Esophagus squamous epithelium (tissue), 5 donors: ENCODE results near the gene EXOC3L2. TPM values are rescaled to one million over a fixed set of nuclear protein-coding genes. Genes with fewer than 3 reads are reported as not detected.

Experiments
- DNase-seq: peaks from one replicate; lab custom pipeline; 2025; lab: John Stamatoyannopoulos, UW
- H3K27ac ChIP-seq, 4 donors: fragments of 200-600 bp; sonication (generic); one replicate each; pipeline ENCODE4 v1.5.1; 2016 to 2019; ENCODE audit warnings: mild to moderate bottlenecking in 1 of 4
- H3K27me3 ChIP-seq, 4 donors: fragments of 200-600 bp; sonication (generic); 1 replicate in 3 of 4; 2 replicates in 1 of 4; pipeline versions ENCODE4 v1.5.1 to v1.6.0; 2017 to 2021; ENCODE audit warnings: antibody characterized with exemption in 1 of 4
- H3K36me3 ChIP-seq, 3 donors: fragments of 200-600 bp; sonication (generic); one replicate each; pipeline ENCODE4 v1.5.1; 2016 to 2019
- H3K4me1 ChIP-seq, 3 donors: fragments of 200-600 bp; sonication (generic); one replicate each; pipeline ENCODE4 v1.5.1; 2017 to 2019
- H3K4me3 ChIP-seq, 4 donors: fragments of 200-600 bp; sonication (generic); 1 replicate in 3 of 4; 2 replicates in 1 of 4; pipeline ENCODE4 v1.5.1; 2016 to 2019; ENCODE audit warnings: mild to moderate bottlenecking in 2 of 4, moderate library complexity in 1 of 4
- H3K9me3 ChIP-seq, 3 donors: fragments of 200-600 bp; sonication (generic); one replicate each; pipeline ENCODE4 v1.5.1; 2016 to 2019
- POLR2A ChIP-seq, 4 donors: fragments of 450-650 bp; IDR thresholded peaks; one replicate each; pipeline ENCODE4 v1.6.1; 2017; ENCODE audit warnings: antibody characterized with exemption in 4 of 4, mild to moderate bottlenecking in 4 of 4, moderate library complexity in 3 of 4
- WGBS, 2 donors: methylation state at CpG; one replicate each; pipeline ENCODE4 v1.1.5; 2018; 5-methylcytosine and 5-hydroxymethylcytosine counted together
- intact Hi-C: fragments of 100-400 bp; cut with DNase I; formaldehyde crosslinking; loops from one replicate; pipeline ENCODE4 v1.15.0; 2022
- total RNA-seq, 4 donors: library from RNA; depleted of rRNA; stranded (reverse); fragments of >200 nt; gene quantifications; one replicate each; pipeline ENCODE4 v1.1.0, GENCODE V29; 2016
- TF ChIP-seq, protein P1 (sequence below), 6 experiments: fragments of 450-650 bp in 4 of 6; fragments of 200-600 bp in 2 of 6; sonication (generic) in 2 of 6; IDR thresholded peaks; one replicate each; pipeline ENCODE4 v1.5.1; 2016 to 2019; ENCODE audit warnings: antibody characterized with exemption in 6 of 6, mild to moderate bottlenecking in 4 of 6, moderate library complexity in 4 of 6
- donor health status: DM: yes; HTN: yes; CAD: no.

The EXOC3L2 gene
- total RNA-seq, 4 donors from 2014 or later, result 0.29 to 1.5 (median 0.80) TPM

DNA sequence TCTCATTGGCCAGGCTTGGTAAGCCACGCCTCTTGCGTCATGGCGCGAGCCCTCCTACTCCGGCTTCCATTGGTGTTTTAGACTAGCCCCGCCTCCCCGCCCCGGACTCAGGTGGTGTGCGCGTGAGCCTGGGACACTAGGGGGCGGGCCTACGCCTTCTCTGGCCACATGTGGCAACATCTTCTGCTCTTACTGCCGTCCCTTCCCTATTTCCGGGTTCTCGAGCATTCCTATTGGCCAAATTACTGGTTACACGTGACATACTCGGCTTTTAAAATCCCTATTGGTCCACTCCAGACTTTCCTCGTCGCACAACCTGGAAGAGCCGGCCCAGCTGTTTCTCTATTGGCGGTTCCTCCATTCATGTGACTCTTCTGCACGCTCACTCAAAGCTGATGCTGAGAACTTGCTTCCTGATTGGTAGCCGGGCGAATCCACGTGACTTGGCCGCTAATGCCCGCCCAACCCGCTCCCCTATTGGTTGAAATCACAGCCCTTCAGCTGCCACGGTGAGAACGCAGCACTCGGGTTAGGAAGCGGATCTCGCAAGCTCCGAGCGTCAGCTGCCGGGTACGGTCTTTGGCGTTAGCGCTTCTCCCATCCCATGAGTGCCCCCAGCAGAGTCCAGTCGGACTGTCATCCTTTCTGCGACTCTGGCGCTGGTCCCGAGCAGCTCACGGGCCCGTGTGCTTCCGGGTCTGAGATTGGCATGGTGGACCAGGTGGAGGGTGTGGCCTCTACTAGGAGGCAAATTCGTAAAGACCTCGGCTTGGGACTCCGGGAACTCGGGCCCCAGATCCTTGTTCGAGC, 66.7 kb downstream of the EXOC3L2 start, which contains the start of gene BLOC1S3:
Gene BLOC1S3, plus strand, starts transcription at position 523 of the 810 bp plus-strand sequence. CDS start 513 bp downstream, outside the sequence.
- Histone ChIP-seq H3K36me3 (peaks cover 0 to 17% (median 3%) of the 10 kb centered on the region in 3 donors), H3K4me3 (peak within 1 kb of the TSS; percentile 70 to 94 (median 86)), H3K9me3 (no peaks in the 10 kb centered on the region), H3K27me3 (no peaks in the 10 kb centered on the region), H3K27ac (peak within 1 kb of the TSS; percentile 95 to 99 (median 98)), H3K4me1 (peaks cover 26 to 66% (median 28%) of the 10 kb centered on the region in 3 donors)
- peak; percentile 100 for DNase-seq
- TF ChIP-seq, protein P1, sequence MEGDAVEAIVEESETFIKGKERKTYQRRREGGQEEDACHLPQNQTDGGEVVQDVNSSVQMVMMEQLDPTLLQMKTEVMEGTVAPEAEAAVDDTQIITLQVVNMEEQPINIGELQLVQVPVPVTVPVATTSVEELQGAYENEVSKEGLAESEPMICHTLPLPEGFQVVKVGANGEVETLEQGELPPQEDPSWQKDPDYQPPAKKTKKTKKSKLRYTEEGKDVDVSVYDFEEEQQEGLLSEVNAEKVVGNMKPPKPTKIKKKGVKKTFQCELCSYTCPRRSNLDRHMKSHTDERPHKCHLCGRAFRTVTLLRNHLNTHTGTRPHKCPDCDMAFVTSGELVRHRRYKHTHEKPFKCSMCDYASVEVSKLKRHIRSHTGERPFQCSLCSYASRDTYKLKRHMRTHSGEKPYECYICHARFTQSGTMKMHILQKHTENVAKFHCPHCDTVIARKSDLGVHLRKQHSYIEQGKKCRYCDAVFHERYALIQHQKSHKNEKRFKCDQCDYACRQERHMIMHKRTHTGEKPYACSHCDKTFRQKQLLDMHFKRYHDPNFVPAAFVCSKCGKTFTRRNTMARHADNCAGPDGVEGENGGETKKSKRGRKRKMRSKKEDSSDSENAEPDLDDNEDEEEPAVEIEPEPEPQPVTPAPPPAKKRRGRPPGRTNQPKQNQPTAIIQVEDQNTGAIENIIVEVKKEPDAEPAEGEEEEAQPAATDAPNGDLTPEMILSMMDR (IDR thresholded peaks at IDR 0.05), result peak; percentile 19 to 72 (median 44)
- peak in 2 of 4 donors; percentile 87 to 91 for TF ChIP-seq POLR2A (IDR thresholded peaks at IDR 0.05)
- 0% methylated on average over 25 to 34 of the region's 51 CpGs for WGBS, 2 donors
- intact Hi-C loops, result no loop called here

DNA sequence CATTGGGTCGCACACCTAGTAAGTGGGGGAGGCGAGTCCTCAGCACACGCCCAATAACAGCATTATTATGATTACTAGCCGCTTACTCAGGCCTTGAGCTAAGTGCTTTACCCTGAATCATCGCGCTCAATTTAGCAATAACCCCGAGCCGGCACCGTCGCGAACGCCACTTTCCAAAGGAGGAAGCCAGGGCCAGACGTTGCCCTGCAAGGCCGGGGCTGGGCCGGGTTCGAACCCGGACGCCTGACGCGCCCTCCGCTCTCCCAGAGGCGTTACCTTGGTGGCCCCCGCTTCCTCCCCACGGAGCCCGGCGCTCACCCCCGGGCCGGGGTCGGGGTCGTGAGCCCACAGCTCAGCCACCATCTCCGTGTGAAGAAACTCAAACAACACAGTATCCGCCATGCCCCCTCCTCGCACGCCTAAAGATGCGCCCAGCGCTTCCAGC, 67.4 kb downstream of the EXOC3L2 start, which contains the start of gene TRAPPC6A:
Gene TRAPPC6A, minus strand, starts transcription at position 421 of the 445 bp plus-strand sequence. Its CDS starts 19 bp downstream, at position 402.
- 0 to 2% methylated on average over 6 to 29 of the region's 36 CpGs for WGBS, 2 donors
- DNase-seq, result no peak
- peaks cover 26 to 65% (median 28%) of the 10 kb centered on the region in 3 donors for H3K4me1 ChIP-seq
- TF ChIP-seq, protein P1 (IDR thresholded peaks at IDR 0.05), result no peak
- peak in 3 of 4 donors; percentile 64 to 79 (median 71) for TF ChIP-seq POLR2A (IDR thresholded peaks at IDR 0.05)
- peak within 1 kb of the TSS; percentile 70 to 94 (median 86) for H3K4me3 ChIP-seq
- no peaks in the 10 kb centered on the region for H3K27me3 ChIP-seq
- intact Hi-C loops, result no loop called here
- H3K27ac ChIP-seq, result peak within 1 kb of the TSS; percentile 95 to 99 (median 98)
- no peaks in the 10 kb centered on the region for H3K9me3 ChIP-seq
- peaks cover 0 to 17% (median 3%) of the 10 kb centered on the region in 3 donors for H3K36me3 ChIP-seq

DNA sequence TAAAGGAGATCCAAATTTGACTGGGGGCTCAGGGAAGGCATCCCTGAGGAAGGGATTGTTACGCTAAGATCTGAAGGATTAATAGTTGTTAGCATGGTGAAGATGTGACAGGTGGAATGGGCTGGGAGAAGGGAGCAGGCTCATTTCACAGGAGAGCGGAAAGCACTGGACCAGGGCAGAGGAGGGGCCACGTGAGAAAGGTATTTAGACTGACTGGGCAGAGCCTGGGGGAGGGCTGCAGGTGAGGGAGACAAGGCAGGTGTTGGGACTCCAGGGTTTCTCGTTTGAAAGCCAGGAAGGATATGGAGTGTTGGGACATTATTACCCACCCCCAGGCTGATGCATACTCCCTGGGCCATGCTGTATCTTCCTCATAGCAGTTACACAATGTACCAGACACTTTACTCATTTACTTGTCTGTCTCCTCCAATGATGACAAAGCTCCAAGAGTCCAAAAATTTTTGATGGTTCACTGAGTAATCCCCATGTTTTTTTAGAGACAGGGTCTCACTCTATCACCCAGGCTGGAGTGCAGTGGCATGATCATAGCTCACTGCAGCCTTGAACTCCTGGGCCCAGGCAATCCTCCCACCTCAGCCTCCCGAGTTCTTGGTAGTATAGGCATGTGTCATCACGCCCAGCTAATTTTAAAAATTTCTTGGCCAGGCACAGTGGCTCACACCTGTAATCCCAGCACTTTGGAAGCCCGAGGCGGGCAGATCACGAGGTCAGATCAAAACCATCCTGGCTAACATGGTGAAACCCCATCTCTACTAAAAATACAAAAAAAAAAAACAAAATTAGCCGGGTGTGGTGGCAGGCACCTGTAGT, 69.5 kb downstream of the EXOC3L2 start:
- TF ChIP-seq POLR2A (IDR thresholded peaks at IDR 0.05), result no peak
- TF ChIP-seq, protein P1 (IDR thresholded peaks at IDR 0.05), result no peak
- DNase-seq, result no peak
- no peaks in the 10 kb centered on the region for H3K36me3 ChIP-seq
- peaks cover 27 to 62% (median 32%) of the 10 kb centered on the region in 3 donors for H3K4me1 ChIP-seq
- intact Hi-C loops, result no loop called here
- H3K27ac ChIP-seq, result no peak overlapping the region
- 49 to 67% methylated on average over 7 of the region's 10 CpGs for WGBS, 2 donors
- H3K4me3 ChIP-seq, result no peak overlapping the region
- H3K9me3 ChIP-seq, result no peaks in the 10 kb centered on the region
- no peaks in the 10 kb centered on the region for H3K27me3 ChIP-seq

DNA sequence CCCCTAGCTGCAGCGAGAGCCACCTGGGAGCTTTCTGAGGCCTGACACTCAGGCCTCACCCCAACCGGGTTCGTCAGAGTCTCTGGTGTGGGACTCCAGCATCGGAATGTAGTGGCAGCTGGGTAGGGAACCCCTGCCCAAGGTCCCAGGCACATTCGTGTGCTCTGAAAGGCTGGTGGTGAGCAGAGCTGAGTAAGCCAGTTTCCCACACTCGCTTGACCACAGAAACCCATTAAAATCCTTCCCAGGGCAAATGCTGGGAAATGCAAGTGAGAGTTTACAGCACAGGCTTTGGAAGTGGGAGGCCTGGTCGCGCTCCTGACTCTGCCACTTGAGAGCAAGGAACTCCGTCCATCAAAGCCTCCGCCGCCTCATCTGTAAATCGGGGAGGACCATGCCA, 71.4 kb downstream of the EXOC3L2 start:
- Histone ChIP-seq H3K9me3 (no peaks in the 10 kb centered on the region), H3K27ac (no peak overlapping the region), H3K27me3 (no peaks in the 10 kb centered on the region), H3K36me3 (no peaks in the 10 kb centered on the region), H3K4me1 (peaks cover 12 to 56% (median 26%) of the 10 kb centered on the region in 3 donors), H3K4me3 (no peak overlapping the region)
- WGBS, 2 donors, result 75 to 92% methylated on average over 11 of the region's 12 CpGs
- DNase-seq, result no peak
- intact Hi-C loops, result no loop called here
- TF ChIP-seq POLR2A (IDR thresholded peaks at IDR 0.05), result no peak
- TF ChIP-seq, protein P1 (IDR thresholded peaks at IDR 0.05), result no peak
